Liver (tissue), 3 donors: ENCODE measurements around the gene EGLN2.

Experiments
- FOXA1 ChIP-seq: IDR thresholded peaks from 2 replicates; pipeline ENCODE4 v1.6.1; 2016; ENCODE audit warnings: antibody characterized with exemption
- GABPA ChIP-seq, 2 donors: IDR thresholded peaks in 1 of 2; conservative IDR thresholded peaks in 1 of 2; 2 replicates each; pipeline ENCODE4 v1.6.1; 2016; ENCODE audit warnings: antibody characterized with exemption in 2 of 2, mild to moderate bottlenecking in 1 of 2, moderate library complexity in 1 of 2
- JUND ChIP-seq, 2 donors: IDR thresholded peaks; 2 replicates each; pipeline ENCODE4 v1.6.1; 2016; ENCODE audit warnings: antibody characterized with exemption in 2 of 2
- NR2F2 ChIP-seq: IDR thresholded peaks from 2 replicates; pipeline ENCODE4 v1.6.1; 2016; ENCODE audit warnings: antibody characterized with exemption
- RAD21 ChIP-seq, 2 donors: IDR thresholded peaks; 2 replicates each; pipeline ENCODE4 v1.6.1; 2016; ENCODE audit warnings: antibody characterized with exemption in 2 of 2, mild to moderate bottlenecking in 2 of 2
- RXRA ChIP-seq, 2 donors: IDR thresholded peaks; 2 replicates each; pipeline ENCODE4 v1.6.1; 2017 to 2018; ENCODE audit warnings: antibody characterized with exemption in 2 of 2, mild to moderate bottlenecking in 1 of 2
- SP1 ChIP-seq: IDR thresholded peaks from 2 replicates; pipeline ENCODE4 v1.6.1; 2018; ENCODE audit warnings: antibody characterized with exemption, mild to moderate bottlenecking
- TAF1 ChIP-seq: conservative IDR thresholded peaks from 2 replicates; pipeline ENCODE4 v1.6.1; 2016; ENCODE audit warnings: antibody characterized with exemption, mild to moderate bottlenecking
- YY1 ChIP-seq: IDR thresholded peaks from 2 replicates; pipeline ENCODE4 v1.6.1; 2016; ENCODE audit warnings: antibody characterized with exemption, mild to moderate bottlenecking
- TF ChIP-seq, protein P1 (sequence below): IDR thresholded peaks from 2 replicates; pipeline ENCODE4 v1.6.1; 2016; ENCODE audit warnings: antibody characterized with exemption
- TF ChIP-seq, protein P2 (sequence below): fragments of 150-350 bp; IDR thresholded peaks from 2 replicates; pipeline ENCODE4 v1.5.1; 2017; ENCODE audit warnings: improper control_type of control experiment, low read depth, low read length; ENCODE audit not compliant: missing input control
- TF ChIP-seq, protein P3 (sequence below): IDR thresholded peaks from 2 replicates; pipeline ENCODE4 v1.6.1; 2016; ENCODE audit warnings: antibody characterized with exemption
- TF ChIP-seq, protein P4 (sequence below): IDR thresholded peaks from 2 replicates; pipeline ENCODE4 v1.6.1; 2016; ENCODE audit warnings: antibody characterized with exemption, mild to moderate bottlenecking
- TF ChIP-seq, protein P5 (sequence below): IDR thresholded peaks from 2 replicates; pipeline ENCODE4 v1.6.1; 2016; ENCODE audit warnings: antibody characterized with exemption
- donor health status: healthy.
- donor health status: healthy.

DNA sequence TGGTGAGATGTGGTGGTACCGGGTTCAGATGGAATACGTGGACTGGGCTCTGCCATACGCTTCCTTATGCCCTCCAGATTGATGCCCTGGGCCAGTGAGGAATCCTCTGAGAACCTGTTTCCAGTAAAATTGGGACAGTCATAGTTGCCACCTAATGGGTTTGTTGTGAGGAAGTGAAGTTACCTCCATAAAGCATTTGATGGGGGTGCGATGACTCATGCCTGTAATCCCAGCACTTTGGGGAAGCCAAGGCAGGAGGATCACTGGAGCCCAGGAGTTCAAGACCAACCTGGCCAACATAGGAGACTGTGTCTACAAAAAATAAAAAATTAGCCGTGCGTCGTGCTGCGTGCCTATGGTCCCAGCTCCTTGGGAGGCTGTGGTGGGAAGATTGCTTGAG is 43.2 kb upstream of the EGLN2 start:
- TF ChIP-seq YY1: no peak
- TF ChIP-seq, protein P1, sequence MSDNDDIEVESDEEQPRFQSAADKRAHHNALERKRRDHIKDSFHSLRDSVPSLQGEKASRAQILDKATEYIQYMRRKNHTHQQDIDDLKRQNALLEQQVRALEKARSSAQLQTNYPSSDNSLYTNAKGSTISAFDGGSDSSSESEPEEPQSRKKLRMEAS: no peak
- TF ChIP-seq, protein P2, sequence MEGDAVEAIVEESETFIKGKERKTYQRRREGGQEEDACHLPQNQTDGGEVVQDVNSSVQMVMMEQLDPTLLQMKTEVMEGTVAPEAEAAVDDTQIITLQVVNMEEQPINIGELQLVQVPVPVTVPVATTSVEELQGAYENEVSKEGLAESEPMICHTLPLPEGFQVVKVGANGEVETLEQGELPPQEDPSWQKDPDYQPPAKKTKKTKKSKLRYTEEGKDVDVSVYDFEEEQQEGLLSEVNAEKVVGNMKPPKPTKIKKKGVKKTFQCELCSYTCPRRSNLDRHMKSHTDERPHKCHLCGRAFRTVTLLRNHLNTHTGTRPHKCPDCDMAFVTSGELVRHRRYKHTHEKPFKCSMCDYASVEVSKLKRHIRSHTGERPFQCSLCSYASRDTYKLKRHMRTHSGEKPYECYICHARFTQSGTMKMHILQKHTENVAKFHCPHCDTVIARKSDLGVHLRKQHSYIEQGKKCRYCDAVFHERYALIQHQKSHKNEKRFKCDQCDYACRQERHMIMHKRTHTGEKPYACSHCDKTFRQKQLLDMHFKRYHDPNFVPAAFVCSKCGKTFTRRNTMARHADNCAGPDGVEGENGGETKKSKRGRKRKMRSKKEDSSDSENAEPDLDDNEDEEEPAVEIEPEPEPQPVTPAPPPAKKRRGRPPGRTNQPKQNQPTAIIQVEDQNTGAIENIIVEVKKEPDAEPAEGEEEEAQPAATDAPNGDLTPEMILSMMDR: no peak
- TF ChIP-seq, protein P3, sequence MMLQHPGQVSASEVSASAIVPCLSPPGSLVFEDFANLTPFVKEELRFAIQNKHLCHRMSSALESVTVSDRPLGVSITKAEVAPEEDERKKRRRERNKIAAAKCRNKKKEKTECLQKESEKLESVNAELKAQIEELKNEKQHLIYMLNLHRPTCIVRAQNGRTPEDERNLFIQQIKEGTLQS: no peak
- TF ChIP-seq TAF1: no peak
- TF ChIP-seq JUND (IDR thresholded peaks at IDR 0.05): no peak
- no peak for TF ChIP-seq RAD21 (IDR thresholded peaks at IDR 0.05)
- no peak for TF ChIP-seq FOXA1
- TF ChIP-seq GABPA (IDR thresholded peaks at IDR 0.05 in 1 of 2, conservative IDR thresholded peaks at IDR 0.05 in 1 of 2): no peak
- TF ChIP-seq, protein P4, sequence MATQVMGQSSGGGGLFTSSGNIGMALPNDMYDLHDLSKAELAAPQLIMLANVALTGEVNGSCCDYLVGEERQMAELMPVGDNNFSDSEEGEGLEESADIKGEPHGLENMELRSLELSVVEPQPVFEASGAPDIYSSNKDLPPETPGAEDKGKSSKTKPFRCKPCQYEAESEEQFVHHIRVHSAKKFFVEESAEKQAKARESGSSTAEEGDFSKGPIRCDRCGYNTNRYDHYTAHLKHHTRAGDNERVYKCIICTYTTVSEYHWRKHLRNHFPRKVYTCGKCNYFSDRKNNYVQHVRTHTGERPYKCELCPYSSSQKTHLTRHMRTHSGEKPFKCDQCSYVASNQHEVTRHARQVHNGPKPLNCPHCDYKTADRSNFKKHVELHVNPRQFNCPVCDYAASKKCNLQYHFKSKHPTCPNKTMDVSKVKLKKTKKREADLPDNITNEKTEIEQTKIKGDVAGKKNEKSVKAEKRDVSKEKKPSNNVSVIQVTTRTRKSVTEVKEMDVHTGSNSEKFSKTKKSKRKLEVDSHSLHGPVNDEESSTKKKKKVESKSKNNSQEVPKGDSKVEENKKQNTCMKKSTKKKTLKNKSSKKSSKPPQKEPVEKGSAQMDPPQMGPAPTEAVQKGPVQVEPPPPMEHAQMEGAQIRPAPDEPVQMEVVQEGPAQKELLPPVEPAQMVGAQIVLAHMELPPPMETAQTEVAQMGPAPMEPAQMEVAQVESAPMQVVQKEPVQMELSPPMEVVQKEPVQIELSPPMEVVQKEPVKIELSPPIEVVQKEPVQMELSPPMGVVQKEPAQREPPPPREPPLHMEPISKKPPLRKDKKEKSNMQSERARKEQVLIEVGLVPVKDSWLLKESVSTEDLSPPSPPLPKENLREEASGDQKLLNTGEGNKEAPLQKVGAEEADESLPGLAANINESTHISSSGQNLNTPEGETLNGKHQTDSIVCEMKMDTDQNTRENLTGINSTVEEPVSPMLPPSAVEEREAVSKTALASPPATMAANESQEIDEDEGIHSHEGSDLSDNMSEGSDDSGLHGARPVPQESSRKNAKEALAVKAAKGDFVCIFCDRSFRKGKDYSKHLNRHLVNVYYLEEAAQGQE: no peak
- TF ChIP-seq, protein P5, sequence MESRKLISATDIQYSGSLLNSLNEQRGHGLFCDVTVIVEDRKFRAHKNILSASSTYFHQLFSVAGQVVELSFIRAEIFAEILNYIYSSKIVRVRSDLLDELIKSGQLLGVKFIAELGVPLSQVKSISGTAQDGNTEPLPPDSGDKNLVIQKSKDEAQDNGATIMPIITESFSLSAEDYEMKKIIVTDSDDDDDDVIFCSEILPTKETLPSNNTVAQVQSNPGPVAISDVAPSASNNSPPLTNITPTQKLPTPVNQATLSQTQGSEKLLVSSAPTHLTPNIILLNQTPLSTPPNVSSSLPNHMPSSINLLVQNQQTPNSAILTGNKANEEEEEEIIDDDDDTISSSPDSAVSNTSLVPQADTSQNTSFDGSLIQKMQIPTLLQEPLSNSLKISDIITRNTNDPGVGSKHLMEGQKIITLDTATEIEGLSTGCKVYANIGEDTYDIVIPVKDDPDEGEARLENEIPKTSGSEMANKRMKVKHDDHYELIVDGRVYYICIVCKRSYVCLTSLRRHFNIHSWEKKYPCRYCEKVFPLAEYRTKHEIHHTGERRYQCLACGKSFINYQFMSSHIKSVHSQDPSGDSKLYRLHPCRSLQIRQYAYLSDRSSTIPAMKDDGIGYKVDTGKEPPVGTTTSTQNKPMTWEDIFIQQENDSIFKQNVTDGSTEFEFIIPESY: no peak
- no peak for TF ChIP-seq SP1
- TF ChIP-seq NR2F2: no peak
- no peak for TF ChIP-seq RXRA (IDR thresholded peaks at IDR 0.05)
